Ishikawa (cell line): ENCODE measurements around the gene SMURF1.

Experiments used
- CEBPB ChIP-seq: IDR thresholded peaks from 2 replicates; pipeline ENCODE4 v1.6.1; 2012
- CREB1 ChIP-seq: IDR thresholded peaks from 2 replicates; pipeline ENCODE4 v1.6.1; 2012; ENCODE audit warnings: low read depth
- EGR1 ChIP-seq: IDR thresholded peaks from 2 replicates; pipeline ENCODE4 v1.6.1; 2012
- EP300 ChIP-seq: IDR thresholded peaks from 2 replicates; pipeline ENCODE4 v1.6.1; 2012; ENCODE audit warnings: borderline replicate concordance
- FOXM1 ChIP-seq: IDR thresholded peaks from 2 replicates; pipeline ENCODE4 v1.6.1; 2012; ENCODE audit warnings: low read depth, borderline replicate concordance
- MAX ChIP-seq: IDR thresholded peaks from 2 replicates; pipeline ENCODE4 v1.6.1; 2012
- NFIC ChIP-seq: IDR thresholded peaks from 2 replicates; pipeline ENCODE4 v1.6.1; 2012
- RAD21 ChIP-seq: IDR thresholded peaks from 2 replicates; pipeline ENCODE4 v1.6.1; 2012; ENCODE audit warnings: low read depth
- REST ChIP-seq: IDR thresholded peaks from 2 replicates; pipeline ENCODE4 v1.6.1; 2012; ENCODE audit warnings: low read depth, mild to moderate bottlenecking
- TAF1 ChIP-seq: IDR thresholded peaks from 2 replicates; pipeline ENCODE4 v1.6.1; 2012; ENCODE audit warnings: low read depth, mild to moderate bottlenecking
- TCF12 ChIP-seq: IDR thresholded peaks from 2 replicates; pipeline ENCODE4 v1.6.1; 2012; ENCODE audit warnings: low read depth
- TEAD4 ChIP-seq: IDR thresholded peaks from 2 replicates; pipeline ENCODE4 v1.6.1; 2012
- USF1 ChIP-seq: IDR thresholded peaks from 2 replicates; pipeline ENCODE4 v1.6.1; 2012
- YY1 ChIP-seq: IDR thresholded peaks from 2 replicates; pipeline ENCODE4 v1.6.1; 2012; ENCODE audit warnings: low read depth

- TF ChIP-seq TEAD4 = no peak
- TF ChIP-seq RAD21 = no peak
- TF ChIP-seq EGR1 = no peak
- no peak for TF ChIP-seq TAF1
- no peak for TF ChIP-seq EP300
- TF ChIP-seq YY1 = no peak
- no peak for TF ChIP-seq FOXM1
- TF ChIP-seq NFIC = no peak
- TF ChIP-seq MAX = no peak
- TF ChIP-seq CEBPB = no peak
- TF ChIP-seq REST = no peak
- no peak for TF ChIP-seq USF1
- TF ChIP-seq CREB1 = no peak
- TF ChIP-seq TCF12 = no peak
Observed at GRCh38 chr7:99028261-99028973, 115.5 kb downstream of the SMURF1 start.
